Esophagus (tissue), 2 donors: ENCODE data around the gene SUN2. TPM values are rescaled to one million over a fixed set of nuclear protein-coding genes. Genes with fewer than 3 reads are reported as not detected.

Experiments
- H3K27ac ChIP-seq, 2 donors: one replicate each; pipeline ENCODE4 v1.5.1; 2013; ENCODE audit warnings: low read depth in 2 of 2, mild to moderate bottlenecking in 2 of 2, inconsistent platforms in 1 of 2, low read length in 1 of 2, moderate library complexity in 1 of 2
- H3K27me3 ChIP-seq, 2 donors: one replicate each; pipeline ENCODE4 v1.6.1; 2013; ENCODE audit warnings: low read length in 2 of 2, control low read depth in 1 of 2, mild to moderate bottlenecking in 1 of 2; ENCODE audit not compliant: insufficient read depth in 2 of 2, control insufficient read depth in 1 of 2
- H3K36me3 ChIP-seq, 2 donors: one replicate each; pipeline ENCODE4 v1.6.1; 2013; ENCODE audit warnings: low read length in 1 of 2; ENCODE audit not compliant: control insufficient read depth in 2 of 2, insufficient read depth in 2 of 2
- H3K4me1 ChIP-seq, 2 donors: one replicate each; pipeline ENCODE4 v1.6.1; 2013; ENCODE audit warnings: low read length in 1 of 2; ENCODE audit not compliant: control insufficient read depth in 2 of 2, insufficient read depth in 2 of 2
- H3K4me3 ChIP-seq, 2 donors: one replicate each; pipeline ENCODE4 v1.5.1; 2013; ENCODE audit warnings: low read length in 2 of 2, mild to moderate bottlenecking in 2 of 2, low read depth in 1 of 2, moderate library complexity in 1 of 2
- H3K9me3 ChIP-seq, 2 donors: one replicate each; pipeline ENCODE4 v1.6.1; 2013; ENCODE audit warnings: mild to moderate bottlenecking in 2 of 2, low read depth in 1 of 2, low read length in 1 of 2, moderate library complexity in 1 of 2; ENCODE audit not compliant: control insufficient read depth in 2 of 2, insufficient read depth in 1 of 2
- WGBS, 2 donors: extraction: QIAGEN DNeasy Blood & Tissue Kit; methylation state at CpG; one replicate each; pipeline ENCODE4 v1.1.7; 2013; 5-methylcytosine and 5-hydroxymethylcytosine counted together
- polyA plus RNA-seq, 2 donors: library from polyadenylated mRNA; stranded (reverse); fragments of 200-250 nt; gene quantifications; one replicate each; pipeline ENCODE4 v1.2.3, GENCODE V29; 2013
- donor health status: healthy with polysubstance abuse.
- donor health status: Bipolar disorder and iron deficiency.

SUN2 gene
- polyA plus RNA-seq, 2 donors = 61.7 to 70.1 TPM

GRCh38 chr22:38748487-38749136 lies 7.2 kb downstream of the SUN2 start:
- WGBS, 2 donors = 55 to 67% methylated on average over 14 of the region's 14 CpGs
- peak overlapping the region; percentile 35 to 83 for H3K27ac ChIP-seq
- no peaks in the 10 kb centered on the region for H3K9me3 ChIP-seq
- peaks cover 0 to 29% of the 10 kb centered on the region in 2 donors for H3K4me1 ChIP-seq
- no peaks in the 10 kb centered on the region for H3K27me3 ChIP-seq
- peaks cover 22 to 65% of the 10 kb centered on the region in 2 donors for H3K36me3 ChIP-seq
- H3K4me3 ChIP-seq = no peak overlapping the region

- 84 to 90% methylated on average over 14 of the region's 14 CpGs for WGBS, 2 donors
These were observed 9.9 kb downstream of the SUN2 start for GRCh38 chr22:38745676-38746460.

GRCh38 chr22:38744981-38745380 lies 10.8 kb downstream of the SUN2 start:
- H3K9me3 ChIP-seq = no peaks in the 10 kb centered on the region
- WGBS, 2 donors = 83 to 85% methylated on average over 6 of the region's 6 CpGs
- peaks cover 37 to 68% of the 10 kb centered on the region in 2 donors for H3K36me3 ChIP-seq
- no peak overlapping the region for H3K27ac ChIP-seq
- H3K4me3 ChIP-seq = no peak overlapping the region
- peaks cover 0 to 5% of the 10 kb centered on the region in 2 donors for H3K4me1 ChIP-seq
- no peaks in the 10 kb centered on the region for H3K27me3 ChIP-seq

More at GRCh38 chr22:38745676-38746460, 9.9 kb downstream of the SUN2 start:
- peak overlapping the region in 1 of 2 donors; percentile 4 for H3K27ac ChIP-seq
- H3K4me1 ChIP-seq = peaks cover 0 to 11% of the 10 kb centered on the region in 2 donors
- no peaks in the 10 kb centered on the region for H3K27me3 ChIP-seq
- no peak overlapping the region for H3K4me3 ChIP-seq
- H3K9me3 ChIP-seq = no peaks in the 10 kb centered on the region
- peaks cover 36 to 68% of the 10 kb centered on the region in 2 donors for H3K36me3 ChIP-seq

- no peaks in the 10 kb centered on the region for H3K27me3 ChIP-seq
- 92% methylated on average over 25 of the region's 25 CpGs for WGBS, 2 donors
These were observed 13.4 kb downstream of the SUN2 start for GRCh38 chr22:38742176-38742942.

GRCh38 chr22:38741576-38741975 lies 14.2 kb downstream of the SUN2 start:
- no peaks in the 10 kb centered on the region for H3K9me3 ChIP-seq
- 89 to 92% methylated on average over 10 of the region's 10 CpGs for WGBS, 2 donors

More at GRCh38 chr22:38742176-38742942, 13.4 kb downstream of the SUN2 start:
- Histone ChIP-seq H3K27ac (no peak overlapping the region), H3K4me1 (no peaks in the 10 kb centered on the region), H3K36me3 (peaks cover 48 to 78% of the 10 kb centered on the region in 2 donors), H3K4me3 (no peak overlapping the region), H3K9me3 (no peaks in the 10 kb centered on the region)

GRCh38 chr22:38741166-38741565 lies 14.6 kb downstream of the SUN2 start:
- no peaks in the 10 kb centered on the region for H3K4me1 ChIP-seq
- 94 to 96% methylated on average over 9 of the region's 9 CpGs for WGBS, 2 donors

More at GRCh38 chr22:38741576-38741975, 14.2 kb downstream of the SUN2 start:
- no peak overlapping the region for H3K4me3 ChIP-seq
- H3K27ac ChIP-seq = no peak overlapping the region
- no peaks in the 10 kb centered on the region for H3K27me3 ChIP-seq
- no peaks in the 10 kb centered on the region for H3K4me1 ChIP-seq
- H3K36me3 ChIP-seq = peaks cover 51 to 84% of the 10 kb centered on the region in 2 donors

GRCh38 chr22:38740754-38741153 lies 15.0 kb downstream of the SUN2 start:
- no peaks in the 10 kb centered on the region for H3K9me3 ChIP-seq
- peak overlapping the region in 1 of 2 donors; percentile 24 for H3K27ac ChIP-seq
- no peaks in the 10 kb centered on the region for H3K4me1 ChIP-seq
- no peaks in the 10 kb centered on the region for H3K27me3 ChIP-seq
- 76 to 81% methylated on average over 8 of the region's 8 CpGs for WGBS, 2 donors
- peaks cover 55 to 82% of the 10 kb centered on the region in 2 donors for H3K36me3 ChIP-seq
- no peak overlapping the region for H3K4me3 ChIP-seq

More at GRCh38 chr22:38741166-38741565, 14.6 kb downstream of the SUN2 start:
- Histone ChIP-seq H3K27me3 (no peaks in the 10 kb centered on the region), H3K9me3 (no peaks in the 10 kb centered on the region), H3K27ac (no peak overlapping the region), H3K4me3 (no peak overlapping the region), H3K36me3 (peaks cover 54 to 82% of the 10 kb centered on the region in 2 donors)

GRCh38 chr22:38740116-38740723 lies 15.6 kb downstream of the SUN2 start:
- Histone ChIP-seq H3K27me3 (no peaks in the 10 kb centered on the region), H3K27ac (no peak overlapping the region), H3K9me3 (no peaks in the 10 kb centered on the region), H3K4me3 (no peak overlapping the region), H3K36me3 (peaks cover 55 to 80% of the 10 kb centered on the region in 2 donors), H3K4me1 (no peaks in the 10 kb centered on the region)
- WGBS, 2 donors = 91% methylated on average over 15 of the region's 15 CpGs
